Stimulated activated CD4-positive, alpha-beta T cell treated with anti-CD3 and anti-CD28 coated beads, TNF-alpha, amount 100 ng/mL, for 48 hours (primary cell): ENCODE results near the gene C1orf216.
"Not testable (repeated sequence)": the region's sequence is repeated elsewhere in the genome, so short reads cannot be mapped to it uniquely, and the experiment has no call there.

ENCODE experiments used
- DNase-seq, 3 donors: peaks; one replicate each; pipeline ENCODE4 v3.0.0-alpha.2; 2020; ENCODE audit warnings: low read depth in 3 of 3

C1orf216 gene

GRCh38 chr1:35718492-35719336 lies at the start of gene C1orf216:
Gene C1orf216 (minus strand): TSS chr1:35718884. CDS start chr1:35716321, 2,563 bp downstream.
- peak; percentile 61 to 74 (median 62) for DNase-seq

GRCh38 chr1:35764283-35764682 lies 45.6 kb upstream of the C1orf216 start:
- DNase-seq = no peak

GRCh38 chr1:35763201-35763600 lies 44.5 kb upstream of the C1orf216 start:
- no peak for DNase-seq

GRCh38 chr1:35762141-35762540 lies 43.5 kb upstream of the C1orf216 start:
- no peak for DNase-seq

GRCh38 chr1:35756064-35756463 lies 37.4 kb upstream of the C1orf216 start:
- DNase-seq = no peak

GRCh38 chr1:35753626-35754260 lies 35.1 kb upstream of the C1orf216 start:
- DNase-seq = no peak

GRCh38 chr1:35748326-35748725 lies 29.6 kb upstream of the C1orf216 start:
- DNase-seq = no peak

- DNase-seq = no peak
Observed at GRCh38 chr1:35745124-35745730, 26.5 kb upstream of the C1orf216 start.

- no peak for DNase-seq
Observed at GRCh38 chr1:35737120-35737519, 18.4 kb upstream of the C1orf216 start.

GRCh38 chr1:35727434-35728040 lies 8.9 kb upstream of the C1orf216 start:
- no peak for DNase-seq

- no peak for DNase-seq
Observed at GRCh38 chr1:35726450-35727433, 8.1 kb upstream of the C1orf216 start.

- DNase-seq = no peak
Observed at GRCh38 chr1:35725596-35725995, 6.9 kb upstream of the C1orf216 start.

GRCh38 chr1:35717911-35718476 lies 690 bp downstream of the C1orf216 start:
- no peak for DNase-seq

- peak; percentile 61 to 73 (median 72) for DNase-seq
Observed at GRCh38 chr1:35715568-35716002, 3.1 kb downstream of the C1orf216 start.

GRCh38 chr1:35714921-35715567 lies 3.6 kb downstream of the C1orf216 start:
- DNase-seq = no peak

GRCh38 chr1:35711098-35711497 lies 7.6 kb downstream of the C1orf216 start:
- DNase-seq = not testable (repeated sequence)

GRCh38 chr1:35708952-35709351 lies 9.7 kb downstream of the C1orf216 start:
- no peak for DNase-seq

GRCh38 chr1:35708441-35708921 lies 10.2 kb downstream of the C1orf216 start:
- no peak for DNase-seq

- peak in 1 of 3 donors; percentile 32 for DNase-seq
Observed at GRCh38 chr1:35707601-35708440, 10.9 kb downstream of the C1orf216 start.
